ENCODE data around the gene PDZD4.

PDZD4 gene

DNA sequence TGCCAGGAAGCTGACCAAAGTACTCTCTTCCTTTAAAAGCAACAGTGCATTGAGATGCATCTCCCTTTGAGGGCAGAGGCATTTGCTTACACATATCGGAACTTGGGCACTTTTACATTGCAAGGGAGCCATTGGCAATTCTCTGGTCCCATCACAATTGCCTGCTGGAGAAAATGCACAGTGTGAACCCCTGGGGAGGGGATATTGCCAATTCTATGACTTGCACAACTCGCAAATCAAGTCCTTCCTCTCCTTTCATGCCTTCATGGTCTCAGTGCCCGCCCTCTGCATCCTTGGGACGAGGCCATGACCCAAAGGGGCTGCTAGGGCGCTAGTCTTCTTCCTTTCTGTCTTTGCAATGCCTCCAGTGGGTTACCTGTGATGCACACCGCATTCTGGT is 14.9 kb upstream of the PDZD4 start:
- TF ChIP-seq CTCF (IDR thresholded peaks at IDR 0.05) = no peak
- peaks cover 53% of the 10 kb centered on the region for H3K27me3 ChIP-seq
- no peaks in the 10 kb centered on the region for H3K4me1 ChIP-seq (ENCODE audit: control insufficient read depth in 1 of 2, insufficient read depth in 1 of 2, low read depth in 1 of 2, low read length in 1 of 2)
- no peaks in the 10 kb centered on the region for H3K9me3 ChIP-seq
- no peaks in the 10 kb centered on the region for H3K36me3 ChIP-seq
- H3K27ac ChIP-seq = no peak overlapping the region
- no peak overlapping the region for H3K4me3 ChIP-seq (ENCODE audit: low read depth in 1 of 2, low read length in 1 of 2)

DNA sequence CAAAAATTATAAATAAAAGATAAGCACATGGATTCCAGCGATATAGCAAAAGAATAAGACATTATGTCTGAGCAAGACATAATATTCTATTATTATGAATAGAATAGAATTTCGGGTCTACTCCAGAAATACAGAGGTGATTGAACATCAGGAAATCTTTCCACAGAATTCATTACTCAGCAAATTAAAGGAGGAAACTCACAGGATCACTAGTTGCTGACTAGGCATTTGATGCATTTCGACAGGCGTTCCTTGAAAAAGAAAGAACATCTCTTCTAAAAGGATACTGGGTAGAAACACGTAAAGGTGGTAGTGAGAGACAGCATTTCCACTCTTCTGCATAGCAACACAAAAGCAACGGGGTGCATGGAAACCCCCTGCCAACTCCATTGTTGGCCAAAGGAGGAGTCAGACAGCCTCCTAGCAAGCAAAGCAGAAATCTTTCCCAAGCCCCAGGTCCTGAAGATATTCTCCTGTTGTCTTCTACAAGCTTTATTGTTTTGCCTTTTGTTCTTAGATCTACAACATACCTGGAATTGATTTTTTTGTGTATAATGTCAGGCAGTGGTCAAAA is 14.3 kb upstream of the PDZD4 start:
- Histone ChIP-seq H3K27ac (no peak overlapping the region), H3K27me3 (peaks cover 51% of the 10 kb centered on the region)
- no peak for TF ChIP-seq CTCF (IDR thresholded peaks at IDR 0.05)

DNA sequence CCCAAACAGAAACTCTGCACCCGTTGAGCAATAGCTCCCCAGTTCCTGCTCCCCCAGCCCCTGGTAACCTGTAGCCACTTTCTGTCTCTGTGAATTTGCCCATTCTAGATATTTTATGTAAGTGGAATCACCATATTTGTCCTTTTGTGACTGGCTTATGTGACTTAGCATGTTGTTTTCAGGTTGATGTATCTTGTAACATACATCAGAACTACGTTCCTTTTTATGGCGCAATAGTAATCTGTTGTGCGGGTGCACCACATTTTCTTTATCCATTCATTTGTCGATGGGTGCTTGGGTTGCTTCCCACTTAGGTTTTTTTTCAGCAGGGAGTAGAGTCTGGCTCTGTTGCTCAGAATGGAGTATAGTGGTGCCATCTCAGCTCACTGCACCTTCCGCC is 6.6 kb upstream of the PDZD4 start:
- Histone ChIP-seq H3K4me1 (ENCODE audit: control insufficient read depth in 1 of 2, insufficient read depth in 1 of 2, low read depth in 1 of 2, low read length in 1 of 2) (no peaks in the 10 kb centered on the region), H3K4me3 (ENCODE audit: low read depth in 1 of 2, low read length in 1 of 2) (no peak overlapping the region), H3K27me3 (peaks cover 53% of the 10 kb centered on the region), H3K36me3 (no peaks in the 10 kb centered on the region), H3K9me3 (no peaks in the 10 kb centered on the region), H3K27ac (no peak overlapping the region)
- TF ChIP-seq CTCF (IDR thresholded peaks at IDR 0.05) = no peak

More for the DNA sequence above, 14.3 kb upstream of the PDZD4 start:
- no peak overlapping the region for H3K4me3 ChIP-seq (ENCODE audit: low read depth in 1 of 2, low read length in 1 of 2)
- H3K4me1 ChIP-seq (ENCODE audit: control insufficient read depth in 1 of 2, insufficient read depth in 1 of 2, low read depth in 1 of 2, low read length in 1 of 2) = no peaks in the 10 kb centered on the region
- H3K36me3 ChIP-seq = no peaks in the 10 kb centered on the region
- H3K9me3 ChIP-seq = no peaks in the 10 kb centered on the region

DNA sequence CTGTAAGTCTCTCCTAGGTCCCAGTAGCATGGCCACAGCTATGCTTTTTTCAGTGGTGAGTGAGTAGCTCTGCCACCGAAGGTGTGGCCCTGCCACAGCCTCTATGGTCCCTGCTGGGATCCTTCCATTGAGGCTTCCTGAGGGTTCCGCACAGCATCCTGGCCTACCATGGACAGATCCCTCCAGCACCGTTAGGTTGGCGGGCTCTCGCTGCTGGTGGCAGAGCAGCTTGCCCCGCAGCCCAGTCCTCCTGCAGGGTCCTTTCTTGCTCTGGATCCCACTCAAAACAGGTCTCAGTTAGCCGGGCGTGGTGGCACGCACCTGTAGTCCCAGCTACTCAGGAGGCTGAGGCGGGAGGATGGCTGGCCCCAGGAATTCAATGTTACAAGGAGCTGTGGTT is 2.4 kb upstream of the PDZD4 start:
- no peak overlapping the region for H3K4me3 ChIP-seq (ENCODE audit: low read depth in 1 of 2, low read length in 1 of 2)
- TF ChIP-seq CTCF (IDR thresholded peaks at IDR 0.05) = no peak
- H3K27me3 ChIP-seq = peaks cover 75% of the 10 kb centered on the region

DNA sequence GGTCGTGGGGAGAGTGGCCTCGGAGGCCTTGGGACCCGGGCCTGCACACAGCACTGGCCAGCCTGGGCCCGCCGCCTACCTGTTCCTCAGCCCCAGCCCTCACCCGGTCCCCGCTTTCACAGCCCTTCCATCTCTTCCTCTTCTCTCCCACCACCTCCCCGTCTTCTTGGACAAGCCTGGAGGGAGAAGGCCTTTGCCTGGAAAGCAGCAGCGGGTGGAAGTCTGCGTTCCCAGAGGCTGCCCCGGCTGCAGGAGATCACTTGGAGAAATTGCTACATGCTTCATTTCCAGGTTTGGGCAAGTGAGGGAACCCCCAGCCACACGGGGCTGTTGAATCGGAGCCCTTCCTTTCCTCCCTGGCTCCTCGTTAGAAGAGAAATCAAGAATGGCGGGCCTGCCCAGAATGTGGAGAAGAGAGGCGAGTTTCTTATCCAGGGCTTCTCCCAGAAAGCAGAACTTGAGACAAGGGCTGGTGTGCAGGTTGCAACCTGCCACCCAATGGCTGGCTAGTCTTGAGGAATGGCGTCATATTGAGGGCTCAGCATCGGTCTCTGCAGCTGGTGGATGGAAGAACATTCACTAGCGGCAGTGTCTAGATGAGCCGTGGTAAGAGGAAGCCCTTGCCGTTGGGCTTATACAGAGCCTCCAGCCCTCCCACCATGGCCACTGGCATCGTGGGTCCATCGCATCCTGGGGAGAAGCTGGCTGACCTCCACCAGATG is 1.2 kb upstream of the PDZD4 start:
- no peak for TF ChIP-seq CTCF (IDR thresholded peaks at IDR 0.05)
- H3K36me3 ChIP-seq = no peaks in the 10 kb centered on the region
- H3K27me3 ChIP-seq = peaks cover 84% of the 10 kb centered on the region
- no peaks in the 10 kb centered on the region for H3K4me1 ChIP-seq (ENCODE audit: control insufficient read depth in 1 of 2, insufficient read depth in 1 of 2, low read depth in 1 of 2, low read length in 1 of 2)
- no peak overlapping the region for H3K27ac ChIP-seq
- no peaks in the 10 kb centered on the region for H3K9me3 ChIP-seq
- H3K4me3 ChIP-seq (ENCODE audit: low read depth in 1 of 2, low read length in 1 of 2) = no peak overlapping the region

More for the DNA sequence above, 2.4 kb upstream of the PDZD4 start:
- no peaks in the 10 kb centered on the region for H3K9me3 ChIP-seq
- no peaks in the 10 kb centered on the region for H3K4me1 ChIP-seq (ENCODE audit: control insufficient read depth in 1 of 2, insufficient read depth in 1 of 2, low read depth in 1 of 2, low read length in 1 of 2)
- H3K27ac ChIP-seq = no peak overlapping the region
- H3K36me3 ChIP-seq = no peaks in the 10 kb centered on the region

All from neutrophil (primary cell).